Activated T-helper 1 cell treated with anti-CD3 and anti-CD28 coated beads, Interleukin-12 subunit alpha, Interleukin-12 subunit beta, Interleukin-2, Interleukin-4 antibody, amounts not matched to agents 30 ng/mL and 10 ng/mL and 1 ng/mL, durations not matched to agents 14 hours and 24 hours and 36 hours (primary cell): ENCODE results near the gene RNF169. TPM values are rescaled to one million over a fixed set of nuclear protein-coding genes. Genes with fewer than 3 reads are reported as not detected.

Experiments
- DNase-seq: peaks from one replicate; pipeline ENCODE4 v3.0.0; 2021; ENCODE audit warnings: low spot score
- H3K27ac Mint-ChIP-seq: one replicate; pipeline ENCODE4 v1.8.0; 2021; ENCODE audit warnings: mild to moderate bottlenecking, mixed read lengths
- H3K27me3 Mint-ChIP-seq: one replicate; pipeline ENCODE4 v1.8.0; 2022; ENCODE audit warnings: mild to moderate bottlenecking, moderate library complexity, mixed read lengths; ENCODE audit not compliant: insufficient read depth
- H3K36me3 Mint-ChIP-seq: one replicate; pipeline ENCODE4 v1.8.0; 2021; ENCODE audit warnings: low read depth, mixed read lengths
- H3K4me1 Mint-ChIP-seq: one replicate; pipeline ENCODE4 v1.8.0; 2021; ENCODE audit warnings: low read depth, mixed read lengths
- H3K4me3 Mint-ChIP-seq: one replicate; pipeline ENCODE4 v1.8.0; 2021; ENCODE audit warnings: mild to moderate bottlenecking, moderate library complexity, mixed read lengths
- H3K9me3 Mint-ChIP-seq: one replicate; pipeline ENCODE4 v1.8.0; 2021; ENCODE audit warnings: mixed read lengths
- intact Hi-C: fragments of 100-400 bp; cut with micrococcal nuclease; formaldehyde crosslinking; loops from one replicate; pipeline ENCODE4 v1.15.1; 2024
- total RNA-seq: library from RNA; stranded (reverse); gene quantifications from 2 replicates; pipeline ENCODE4 v1.2.3, GENCODE V29; 2022

Gene RNF169
- total RNA-seq, 1 donor from 2014 or later: 14.8 TPM

DNA sequence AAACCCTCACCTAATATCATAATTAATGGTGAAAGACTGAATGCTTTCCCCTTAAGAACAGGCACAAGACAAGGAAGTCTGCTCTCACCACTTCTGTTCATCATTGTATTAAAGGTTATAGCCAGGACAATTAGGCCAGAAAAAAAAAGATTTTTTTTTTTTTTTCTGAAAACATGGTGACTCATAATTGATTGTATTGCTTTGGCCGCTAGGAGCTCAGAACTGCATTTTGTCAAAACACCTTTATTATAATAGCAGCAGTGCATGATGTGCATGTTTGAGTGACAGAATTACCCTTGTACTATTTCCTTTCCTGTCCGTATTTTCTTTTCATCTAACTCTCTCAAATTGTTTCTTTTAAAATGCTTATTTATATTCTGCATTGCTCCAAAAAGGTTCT, 98.1 kb downstream of the RNF169 start:
- no peak for DNase-seq
- no peaks in the 10 kb centered on the region for H3K4me1 Mint-ChIP-seq
- H3K4me3 Mint-ChIP-seq: no peak overlapping the region
- H3K27ac Mint-ChIP-seq: no peak overlapping the region
- H3K36me3 Mint-ChIP-seq: peaks cover 23% of the 10 kb centered on the region
- H3K9me3 Mint-ChIP-seq: no peaks in the 10 kb centered on the region
- H3K27me3 Mint-ChIP-seq: no peaks in the 10 kb centered on the region
- intact Hi-C loops: no loop called here

DNA sequence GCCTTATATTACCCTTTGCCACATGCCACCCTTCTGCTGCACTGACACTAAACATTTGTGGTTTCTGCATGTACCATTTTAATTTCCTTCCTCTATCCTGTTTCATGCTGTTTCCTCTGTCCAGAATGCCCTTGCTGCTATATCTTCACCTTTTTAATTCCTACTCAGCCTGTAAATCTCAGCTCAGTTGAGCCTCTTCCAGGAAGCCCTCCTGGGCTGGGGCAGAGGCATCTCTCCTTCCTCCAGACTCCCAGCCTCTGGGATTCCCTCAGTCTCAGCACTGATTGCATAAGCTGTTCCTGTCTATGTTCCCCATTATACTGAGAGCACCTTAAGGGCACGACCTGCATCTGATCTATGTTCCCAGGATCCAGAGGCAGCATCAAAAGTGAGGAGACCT, 98.7 kb downstream of the RNF169 start:
- Mint-ChIP-seq H3K4me1 (no peaks in the 10 kb centered on the region), H3K27me3 (no peaks in the 10 kb centered on the region), H3K9me3 (no peaks in the 10 kb centered on the region), H3K36me3 (peaks cover 26% of the 10 kb centered on the region), H3K27ac (no peak overlapping the region), H3K4me3 (no peak overlapping the region)
- intact Hi-C loops: no loop called here
- no peak for DNase-seq

DNA sequence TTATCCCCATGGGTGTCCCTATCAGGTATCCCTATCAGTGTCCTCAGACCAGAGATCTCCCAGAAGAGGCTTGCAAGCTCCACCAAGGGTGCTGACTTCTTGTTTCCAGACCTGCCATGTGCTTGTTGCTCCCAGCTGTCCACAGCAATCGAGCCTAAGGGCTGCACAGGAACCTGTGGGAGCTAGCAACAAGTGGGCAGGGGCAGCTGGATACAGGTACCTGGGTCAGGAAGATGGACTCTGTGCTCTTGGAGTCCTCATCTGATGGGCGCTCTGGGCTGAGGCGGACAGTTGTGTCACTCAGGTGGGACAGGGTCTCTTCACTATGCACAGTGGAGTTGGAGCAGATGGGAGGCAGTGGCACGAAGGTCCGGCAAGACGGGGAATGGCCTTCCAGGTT, 99.2 kb downstream of the RNF169 start:
- intact Hi-C loops: no loop called here
- peaks cover 27% of the 10 kb centered on the region for H3K36me3 Mint-ChIP-seq
- no peak overlapping the region for H3K4me3 Mint-ChIP-seq
- H3K27ac Mint-ChIP-seq: no peak overlapping the region
- no peaks in the 10 kb centered on the region for H3K4me1 Mint-ChIP-seq
- H3K27me3 Mint-ChIP-seq: no peaks in the 10 kb centered on the region
- no peak for DNase-seq
- H3K9me3 Mint-ChIP-seq: no peaks in the 10 kb centered on the region

DNA sequence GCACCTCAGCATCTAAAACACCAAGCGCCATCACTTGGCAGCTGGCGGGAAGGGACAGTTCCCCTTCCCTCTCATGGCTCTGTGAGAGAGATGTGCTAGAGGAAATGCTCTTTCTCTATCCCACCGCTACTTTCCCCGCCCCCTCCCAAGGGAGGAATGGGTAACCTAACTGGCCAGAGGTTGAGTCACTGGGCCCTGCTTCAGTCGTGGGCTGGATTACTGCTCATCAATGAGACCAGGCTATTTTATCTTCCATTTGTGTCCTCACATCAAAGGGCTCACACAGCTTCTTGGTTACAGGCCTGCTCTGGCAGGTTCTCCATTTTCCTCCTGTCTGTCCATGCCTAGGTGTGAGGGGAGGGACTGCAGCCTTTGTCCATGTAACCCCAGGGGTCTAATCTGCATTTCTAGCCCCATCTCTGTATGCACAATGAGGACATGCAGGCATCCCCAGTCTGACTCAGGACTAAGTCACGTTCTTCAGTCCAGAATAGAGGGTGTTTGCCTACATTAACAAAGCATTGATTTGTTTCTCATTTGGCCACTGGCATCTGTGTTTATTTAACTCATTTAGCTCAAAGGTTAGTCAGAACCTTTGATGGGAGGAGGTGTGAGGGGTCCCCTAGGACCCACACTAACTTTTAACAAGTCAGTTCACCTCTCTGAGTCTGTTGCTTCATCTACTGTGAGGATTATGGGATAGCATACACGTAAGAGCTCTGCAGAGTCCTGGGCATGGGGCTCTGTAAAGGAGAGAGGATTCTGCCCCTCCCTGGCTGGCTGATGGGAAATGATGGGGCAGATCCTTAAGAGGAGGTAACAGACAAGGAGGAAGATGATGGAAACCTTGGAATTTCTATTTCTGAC, 101.1 kb downstream of the RNF169 start:
- peaks cover 21% of the 10 kb centered on the region for H3K36me3 Mint-ChIP-seq
- H3K4me3 Mint-ChIP-seq: no peak overlapping the region
- H3K4me1 Mint-ChIP-seq: no peaks in the 10 kb centered on the region
- no peaks in the 10 kb centered on the region for H3K9me3 Mint-ChIP-seq
- no peaks in the 10 kb centered on the region for H3K27me3 Mint-ChIP-seq
- DNase-seq: no peak
- H3K27ac Mint-ChIP-seq: no peak overlapping the region
- intact Hi-C loops: no loop called here

DNA sequence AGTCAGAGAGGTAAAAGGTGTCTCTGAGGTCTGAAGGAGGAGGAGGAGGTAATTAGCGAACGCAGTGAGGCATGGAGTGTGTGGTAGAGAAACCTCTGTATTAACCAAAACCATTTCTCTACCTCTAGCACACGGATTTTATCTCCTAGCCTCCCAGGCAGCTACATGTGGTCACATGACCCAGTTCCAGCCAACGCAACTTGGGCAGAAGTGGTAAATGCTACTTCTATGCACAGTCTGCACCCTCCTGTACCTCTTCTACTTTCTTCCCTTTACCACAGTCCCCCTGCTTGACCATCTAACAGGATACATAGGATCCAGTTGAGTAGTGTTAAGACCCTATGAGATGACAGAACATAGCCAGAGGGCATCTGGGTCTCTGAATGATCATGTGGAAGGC, 104.6 kb downstream of the RNF169 start:
- Mint-ChIP-seq H3K4me1 (no peaks in the 10 kb centered on the region), H3K36me3 (peaks cover 38% of the 10 kb centered on the region)
- DNase-seq: no peak

DNA sequence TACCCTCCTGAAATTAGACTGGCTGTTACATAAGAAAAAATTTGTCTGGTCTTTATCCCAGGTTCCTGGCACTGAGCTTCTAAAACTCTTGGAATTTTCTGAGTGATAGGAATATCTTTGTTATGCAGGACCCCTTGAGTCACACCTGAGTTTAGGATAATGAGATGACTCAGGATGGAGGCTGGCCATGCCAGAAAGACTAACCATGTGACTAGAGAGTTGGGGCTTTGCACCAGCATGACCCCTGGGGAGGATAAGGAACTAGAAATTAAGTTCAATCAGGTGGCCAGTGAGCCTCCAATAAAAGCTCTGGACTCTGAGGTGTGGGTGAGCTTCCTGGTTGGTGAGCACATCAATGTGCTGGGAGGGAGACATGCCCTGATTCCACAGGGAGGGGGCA, 112.1 kb downstream of the RNF169 start:
- Mint-ChIP-seq H3K27ac (no peak overlapping the region), H3K36me3 (peaks cover 80% of the 10 kb centered on the region), H3K4me1 (peaks cover 7% of the 10 kb centered on the region), H3K9me3 (peaks cover 33% of the 10 kb centered on the region), H3K4me3 (no peak overlapping the region), H3K27me3 (no peaks in the 10 kb centered on the region)
- intact Hi-C loops: no loop called here
- no peak for DNase-seq

More for the DNA sequence above, 104.6 kb downstream of the RNF169 start:
- H3K9me3 Mint-ChIP-seq: no peaks in the 10 kb centered on the region
- intact Hi-C loops: no loop called here
- H3K27ac Mint-ChIP-seq: no peak overlapping the region
- H3K4me3 Mint-ChIP-seq: no peak overlapping the region
- no peaks in the 10 kb centered on the region for H3K27me3 Mint-ChIP-seq

DNA sequence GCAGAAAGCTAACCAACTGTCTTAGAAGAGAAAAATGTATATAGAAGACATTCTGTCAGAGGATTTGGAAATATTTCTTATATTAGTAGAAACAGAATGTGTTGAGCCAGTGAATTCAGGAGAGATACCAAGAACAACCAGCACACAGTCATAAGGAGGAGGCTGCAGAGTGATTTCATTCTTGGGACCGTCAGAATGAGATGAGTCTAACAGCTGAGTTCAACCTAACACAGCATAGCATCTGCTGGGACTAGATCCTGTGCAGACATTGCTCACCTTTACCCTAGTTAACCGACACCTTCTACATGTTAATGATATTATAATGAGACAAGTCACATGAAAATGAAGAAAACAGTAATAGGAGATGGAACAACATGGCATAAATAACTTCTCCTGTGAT, 114.8 kb downstream of the RNF169 start:
- Mint-ChIP-seq H3K36me3 (peaks cover 82% of the 10 kb centered on the region), H3K27me3 (no peaks in the 10 kb centered on the region), H3K9me3 (peaks cover 56% of the 10 kb centered on the region), H3K4me3 (no peak overlapping the region), H3K27ac (no peak overlapping the region), H3K4me1 (peaks cover 7% of the 10 kb centered on the region)
- DNase-seq: no peak
- intact Hi-C loops: no loop called here

DNA sequence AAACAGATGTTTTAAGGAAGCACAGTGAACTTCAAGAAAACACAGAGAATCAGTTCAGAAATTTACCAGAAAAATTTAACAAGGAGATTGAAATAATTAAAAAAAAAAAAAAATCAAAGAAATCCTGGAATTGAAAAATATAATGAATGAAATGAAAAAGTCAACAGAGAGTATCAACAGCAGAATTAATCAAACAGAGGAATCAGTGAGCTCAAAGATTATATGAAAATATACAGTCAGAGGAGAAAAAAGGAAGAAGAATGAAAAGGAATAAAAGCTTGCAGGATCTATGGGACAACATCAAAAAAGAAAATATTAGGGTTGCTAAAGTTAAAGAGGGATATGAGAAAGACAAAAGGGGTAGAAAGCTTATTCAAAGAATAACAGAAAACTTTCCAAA, 117.9 kb downstream of the RNF169 start:
- Mint-ChIP-seq H3K4me1 (peaks cover 7% of the 10 kb centered on the region), H3K27ac (no peak overlapping the region), H3K4me3 (no peak overlapping the region), H3K36me3 (peaks cover 79% of the 10 kb centered on the region), H3K27me3 (no peaks in the 10 kb centered on the region), H3K9me3 (peaks cover 75% of the 10 kb centered on the region)
- no peak for DNase-seq
- intact Hi-C loops: no loop called here

DNA sequence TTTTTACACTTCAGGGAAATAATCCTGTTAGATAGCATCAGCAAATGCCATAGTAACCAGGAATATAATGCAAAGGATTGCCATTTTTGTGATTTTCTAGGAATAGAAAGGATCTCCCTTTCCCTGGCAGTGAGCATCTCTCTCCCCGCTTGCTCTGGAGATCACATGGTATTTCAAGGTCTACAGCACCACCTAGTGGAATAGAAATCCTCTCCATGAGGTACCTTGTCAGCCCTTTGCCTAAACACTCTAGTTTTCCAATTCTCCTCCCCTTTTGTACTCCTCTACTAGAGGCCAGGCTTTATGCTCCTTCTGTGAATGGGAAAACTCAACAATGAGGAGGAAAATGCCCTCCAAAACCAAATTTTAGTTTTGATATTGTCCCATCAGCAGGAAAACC, 121.8 kb downstream of the RNF169 start:
- DNase-seq: no peak
- peaks cover 75% of the 10 kb centered on the region for H3K9me3 Mint-ChIP-seq
- intact Hi-C loops: loop anchor here (2.0 kb wide), 1 partner anchor 418 kb away; no protein-coding TSS in a partner anchor
- no peaks in the 10 kb centered on the region for H3K4me1 Mint-ChIP-seq
- no peaks in the 10 kb centered on the region for H3K27me3 Mint-ChIP-seq
- no peak overlapping the region for H3K27ac Mint-ChIP-seq
- H3K4me3 Mint-ChIP-seq: no peak overlapping the region
- H3K36me3 Mint-ChIP-seq: peaks cover 68% of the 10 kb centered on the region

DNA sequence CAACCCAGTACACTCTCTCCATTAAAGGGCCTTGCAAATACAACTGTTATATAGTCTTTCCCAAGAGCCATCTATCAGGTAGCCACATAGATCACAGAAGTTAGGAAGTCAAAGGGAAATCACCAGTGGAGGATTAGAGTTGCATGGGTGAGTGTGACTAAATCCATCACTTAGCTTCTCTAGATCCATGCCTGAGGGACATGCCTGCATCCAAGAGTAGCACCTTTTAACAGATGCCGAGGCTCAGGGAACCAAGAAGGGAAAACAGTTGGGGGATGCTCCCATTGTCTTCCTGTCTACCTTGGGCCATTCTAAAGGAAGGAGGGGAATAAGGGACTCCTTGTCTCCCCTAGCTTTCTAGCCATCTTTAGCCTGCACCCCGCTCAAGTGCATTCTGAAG, 122.4 kb downstream of the RNF169 start:
- no peak for DNase-seq
- Mint-ChIP-seq H3K4me3 (no peak overlapping the region), H3K4me1 (no peaks in the 10 kb centered on the region), H3K27me3 (no peaks in the 10 kb centered on the region), H3K36me3 (peaks cover 67% of the 10 kb centered on the region), H3K9me3 (peaks cover 72% of the 10 kb centered on the region), H3K27ac (no peak overlapping the region)
- intact Hi-C loops: loop anchor here (2.0 kb wide), 1 partner anchor 418 kb away; no protein-coding TSS in a partner anchor

DNA sequence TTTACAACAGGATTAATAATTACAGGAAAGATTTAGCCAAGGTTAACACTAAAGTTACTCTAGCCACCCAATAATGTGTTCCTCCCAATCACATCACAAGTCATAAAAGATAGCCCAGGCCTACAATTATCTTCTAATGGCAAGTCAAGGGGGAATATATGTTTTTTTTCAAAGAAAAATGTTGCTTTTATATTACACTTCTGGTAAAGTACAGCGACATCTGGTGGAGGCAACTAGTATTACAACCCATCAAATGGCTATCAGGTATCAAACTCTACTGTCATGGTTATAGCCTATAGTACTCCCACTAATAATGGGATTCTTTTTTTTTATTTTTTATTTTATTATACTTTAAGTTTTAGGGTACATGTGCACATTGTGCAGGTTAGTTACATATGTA, 128.5 kb downstream of the RNF169 start:
- Mint-ChIP-seq H3K4me1 (no peaks in the 10 kb centered on the region), H3K27me3 (no peaks in the 10 kb centered on the region), H3K9me3 (peaks cover 29% of the 10 kb centered on the region), H3K27ac (no peak overlapping the region), H3K4me3 (no peak overlapping the region), H3K36me3 (peaks cover 34% of the 10 kb centered on the region)
- intact Hi-C loops: no loop called here
- no peak for DNase-seq
